HG03460 (cell line): ENCODE results near the gene VSTM2L.

ENCODE experiments used
- ATAC-seq: cut with Tn5 transposase; IDR thresholded peaks from one replicate; pipeline ENCODE4 v1.9.1; 2021; ENCODE audit not compliant: unreplicated experiment

Gene VSTM2L

GRCh38 chr20:37986044-37986858 is 83.3 kb downstream of the VSTM2L start:
- no peak for ATAC-seq

- ATAC-seq: no peak
These were observed 84.1 kb downstream of the VSTM2L start for GRCh38 chr20:37986873-37987601.

GRCh38 chr20:37987602-37988290 is 84.8 kb downstream of the VSTM2L start:
- ATAC-seq: no peak

GRCh38 chr20:37988306-37988954 is 85.5 kb downstream of the VSTM2L start:
- no peak for ATAC-seq

- ATAC-seq: no peak
These were observed 86.8 kb downstream of the VSTM2L start for GRCh38 chr20:37989601-37990295.

GRCh38 chr20:37990571-37991151 is 87.7 kb downstream of the VSTM2L start:
- peak; percentile 86 for ATAC-seq

GRCh38 chr20:37991157-37991866 is 88.4 kb downstream of the VSTM2L start:
- ATAC-seq: no peak

- ATAC-seq: no peak
These were observed 89.0 kb downstream of the VSTM2L start for GRCh38 chr20:37991908-37992307.

- ATAC-seq: no peak
These were observed 90.0 kb downstream of the VSTM2L start for GRCh38 chr20:37992802-37993409.

- ATAC-seq: no peak
These were observed 91.6 kb downstream of the VSTM2L start for GRCh38 chr20:37994512-37994911.
